GM12878 (cell line): ENCODE data around the gene PHKB. TPM values are rescaled to one million over a fixed set of nuclear protein-coding genes. Genes with fewer than 3 reads are reported as not detected.

Experiments
- ATAC-seq: fragments of 200-7000 bp; cut with Tn5 transposase; 3 replicates; pipeline ENCODE4 v1.9.1; 2020; ENCODE audit warnings: mild to moderate bottlenecking, moderate library complexity
- BruUV-seq: library from RNA; stranded (reverse); fragments of 400-500 nt; replicated peaks from 2 replicates; lab custom pipeline; 2021; lab: Mats Ljungman, UMichigan
- CTCF ChIA-PET: fragments of 300-600 bp; sonication (Branson Sonifier 250); formaldehyde crosslinking; extraction: SDS; loops from one replicate; lab custom pipeline; 2021; ENCODE audit warnings: inconsistent platforms; lab: Yijun Ruan, JAX
- POLR2A ChIA-PET: fragments of 350-600 bp; formaldehyde crosslinking; extraction: SDS; loops from one replicate; lab custom pipeline; 2021; ENCODE audit warnings: inconsistent platforms; lab: Charles Lee
- RAD21 ChIA-PET: fragments of 300-600 bp; sonication (Branson Sonifier 250); formaldehyde crosslinking; loops from one replicate; lab custom pipeline; 2023; ENCODE audit warnings: antibody characterized with exemption; ENCODE audit not compliant: unreplicated experiment; lab: Charles Lee
- SMC1A ChIA-PET: fragments of 300-600 bp; sonication (Branson Sonifier 250); formaldehyde crosslinking; loops from one replicate; lab custom pipeline; 2023; ENCODE audit not compliant: unreplicated experiment, uncharacterized antibody; lab: Charles Lee
- DNase-seq: peaks from one replicate; pipeline ENCODE4 v3.0.0-alpha.2; 2011; ENCODE audit warnings: low read depth, low spot score
- FAIRE-seq: peaks from 3 replicates; lab custom pipeline; 2011; peaks lifted over from hg19 to GRCh38; lab: Jason Lieb, UNC
- H2AFZ ChIP-seq: 2 replicates; pipeline ENCODE4 v1.6.0; 2011; ENCODE audit warnings: low read depth, low read length, control low read depth; ENCODE audit not compliant: control insufficient read depth
- H3K27ac ChIP-seq: 2 replicates; pipeline ENCODE4 v1.5.1; 2011; ENCODE audit warnings: control low read depth; ENCODE audit not compliant: control insufficient read depth, insufficient read depth
- H3K27me3 ChIP-seq, 2 experiments: replicated peaks in 1 of 2; 2 replicates each; pipeline versions ENCODE4 v1.6.0 to v1.6.1; 2011; ENCODE audit warnings: low read length in 1 of 2; ENCODE audit not compliant: control insufficient read depth in 2 of 2, insufficient read depth in 2 of 2
- H3K36me3 ChIP-seq, 2 experiments: 2 replicates each; pipeline ENCODE4 v1.5.1; 2011; ENCODE audit warnings: low read length in 1 of 2; ENCODE audit not compliant: control insufficient read depth in 2 of 2, insufficient read depth in 2 of 2
- H3K4me1 ChIP-seq: 2 replicates; pipeline ENCODE4 v1.6.1; 2011; ENCODE audit warnings: mild to moderate bottlenecking, low read length, moderate library complexity, mixed read lengths; ENCODE audit not compliant: control insufficient read depth, insufficient read depth
- H3K4me2 ChIP-seq: 2 replicates; pipeline ENCODE4 v1.6.0; 2011; ENCODE audit warnings: control low read depth; ENCODE audit not compliant: control insufficient read depth, insufficient read depth
- H3K4me3 ChIP-seq: fragments of 200-600 bp; sonication (generic); 2 replicates; pipeline ENCODE4 v1.5.1; 2016
- H3K79me2 ChIP-seq: 2 replicates; pipeline ENCODE4 v1.6.0; 2011; ENCODE audit warnings: low read length; ENCODE audit not compliant: control insufficient read depth, insufficient read depth
- H3K9ac ChIP-seq: 2 replicates; pipeline ENCODE4 v1.8.0; 2011; ENCODE audit warnings: low read length, control low read depth, mixed read lengths; ENCODE audit not compliant: control insufficient read depth, insufficient read depth
- H3K9me3 ChIP-seq: replicated peaks from 3 replicates; pipeline ENCODE4 v1.5.1; 2011; ENCODE audit warnings: mild to moderate bottlenecking, low read length; ENCODE audit not compliant: control insufficient read depth, insufficient read depth
- H4K20me1 ChIP-seq: 2 replicates; pipeline ENCODE4 v1.6.0; 2011; ENCODE audit not compliant: control insufficient read depth, insufficient read depth
- ASH2L ChIP-seq: fragments of 300-600, 200-600 bp; sonication (generic); IDR thresholded peaks from 2 replicates; pipeline ENCODE4 v1.6.1; 2017; ENCODE audit warnings: low read depth, mild to moderate bottlenecking, borderline replicate concordance
- CHD4 ChIP-seq: fragments of 200-600 bp; sonication (generic); IDR thresholded peaks from 2 replicates; pipeline ENCODE4 v1.6.1; 2016; ENCODE audit warnings: mild to moderate bottlenecking
- GABPA ChIP-seq: IDR thresholded peaks from 2 replicates; pipeline ENCODE4 v1.6.1; 2014; ENCODE audit warnings: antibody characterized with exemption, low read depth, mild to moderate bottlenecking, inconsistent platforms
- MLLT1 ChIP-seq: fragments of 450-650 bp; IDR thresholded peaks from 2 replicates; pipeline ENCODE4 v1.6.1; 2016; ENCODE audit warnings: mild to moderate bottlenecking
- NR2C1 ChIP-seq: fragments of 450-650 bp; IDR thresholded peaks from 2 replicates; pipeline ENCODE4 v1.6.1; 2017; ENCODE audit warnings: antibody characterized with exemption, mild to moderate bottlenecking, moderate library complexity
- POU2F2 ChIP-seq: IDR thresholded peaks from 3 replicates; pipeline ENCODE4 v1.6.1; 2011; ENCODE audit warnings: low read depth, mild to moderate bottlenecking, low read length, borderline replicate concordance
- ZNF274 ChIP-seq: IDR thresholded peaks from one replicate; pipeline ENCODE4 v1.8.0; 2011; ENCODE audit not compliant: insufficient read length, insufficient read depth
- WGBS: methylation state at CpG from one replicate; pipeline ENCODE4 v1.1.6; 2016; ENCODE audit warnings: low lambda C conversion rate; ENCODE audit not compliant: insufficient replicate concordance, insufficient coverage; ENCODE audit errors: missing lambda C conversion rate; 5-methylcytosine and 5-hydroxymethylcytosine counted together
- in situ Hi-C: fragments of 300-500 bp; cut with MboI; formaldehyde crosslinking; loops from 9 replicates; pipeline ENCODE4 v1.14.3; 2018; ENCODE audit warnings: mixed read lengths
- intact Hi-C: fragments of 100-400 bp; cut with micrococcal nuclease; formaldehyde crosslinking; loops from one replicate; pipeline ENCODE4 v1.14.2; 2022; ENCODE audit not compliant: unreplicated experiment
- polyA plus RNA-seq, 11 experiments: library from polyadenylated mRNA; depleted of rRNA in 4 of 11; unstranded in 6 of 11; stranded (reverse) in 5 of 11; fragments of >200 nt; fragmentation: Nextera tagmentation in 4 of 11; fragmentation: Illumina TruSeq in 1 of 11; extraction: Ambion mirVana in 4 of 11; extraction: Trizol in 1 of 11; gene quantifications; 1 replicate in 1 of 11; 2 replicates in 10 of 11; pipeline versions ENCODE4 v1.2.1 to v1.2.3, GENCODE V29; 2011 to 2016; ENCODE audit warnings: inconsistent platforms in 2 of 11, missing spikeins in 2 of 11, low read depth in 1 of 11
- total RNA-seq, 4 experiments: library from RNA; depleted of rRNA in 3 of 4; stranded (reverse); fragments of >200 nt in 3 of 4; fragmentation: Illumina TruSeq in 1 of 4; extraction: Trizol in 1 of 4; gene quantifications; 2 replicates each; pipeline versions ENCODE4 v1.2.1 to v1.2.3, GENCODE V29; 2013 to 2021
- TF ChIP-seq, protein P1 (sequence below): fragments of 450-650 bp; IDR thresholded peaks from 2 replicates; pipeline ENCODE4 v1.6.1; 2018; ENCODE audit warnings: mild to moderate bottlenecking, low read depth, moderate library complexity; ENCODE audit not compliant: partially characterized antibody

The PHKB gene
- total and polyA plus RNA-seq, 10 of the 15 experiments (the other 5 are each of a cell fraction or from before 2014, with no cell fraction given), result 14.2 to 65.6 (median 37.0) TPM

DNA sequence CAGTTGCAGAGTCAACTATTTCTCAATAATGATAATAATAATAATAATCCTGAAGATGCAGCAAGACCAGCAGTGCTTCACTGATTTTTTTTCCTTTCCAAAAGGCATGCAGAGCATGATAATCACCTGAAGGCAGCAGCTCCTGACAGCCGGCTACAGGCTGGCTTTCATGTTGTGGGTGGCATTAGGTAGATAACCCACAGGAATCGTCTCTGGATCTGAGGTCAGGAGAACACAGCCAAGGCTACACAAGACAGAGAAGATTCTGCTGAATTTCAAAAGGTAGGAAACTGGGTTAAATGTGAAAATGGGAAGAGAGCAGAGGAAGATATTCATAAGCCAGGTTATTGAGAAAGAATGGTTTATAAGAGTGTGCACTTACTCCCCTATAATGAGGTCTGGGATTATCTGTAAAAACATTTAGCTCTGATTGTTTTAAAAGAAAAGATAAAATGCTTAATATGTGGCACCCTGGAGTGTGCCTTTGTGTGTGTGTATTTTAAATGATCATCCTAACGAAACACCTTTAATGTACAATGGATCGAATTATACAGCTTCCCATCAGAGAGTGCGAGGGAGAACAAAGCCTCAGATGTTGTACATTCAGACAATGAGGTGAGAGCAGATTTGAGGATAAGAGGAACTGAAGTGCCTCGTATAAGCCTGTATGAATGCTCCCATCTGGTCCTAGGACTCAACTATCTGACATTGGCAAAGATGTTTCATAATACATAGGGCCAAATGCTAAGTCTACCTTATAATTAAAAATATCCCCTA lies 273.1 kb downstream of the PHKB start (continued):
- TF ChIP-seq, protein P1, sequence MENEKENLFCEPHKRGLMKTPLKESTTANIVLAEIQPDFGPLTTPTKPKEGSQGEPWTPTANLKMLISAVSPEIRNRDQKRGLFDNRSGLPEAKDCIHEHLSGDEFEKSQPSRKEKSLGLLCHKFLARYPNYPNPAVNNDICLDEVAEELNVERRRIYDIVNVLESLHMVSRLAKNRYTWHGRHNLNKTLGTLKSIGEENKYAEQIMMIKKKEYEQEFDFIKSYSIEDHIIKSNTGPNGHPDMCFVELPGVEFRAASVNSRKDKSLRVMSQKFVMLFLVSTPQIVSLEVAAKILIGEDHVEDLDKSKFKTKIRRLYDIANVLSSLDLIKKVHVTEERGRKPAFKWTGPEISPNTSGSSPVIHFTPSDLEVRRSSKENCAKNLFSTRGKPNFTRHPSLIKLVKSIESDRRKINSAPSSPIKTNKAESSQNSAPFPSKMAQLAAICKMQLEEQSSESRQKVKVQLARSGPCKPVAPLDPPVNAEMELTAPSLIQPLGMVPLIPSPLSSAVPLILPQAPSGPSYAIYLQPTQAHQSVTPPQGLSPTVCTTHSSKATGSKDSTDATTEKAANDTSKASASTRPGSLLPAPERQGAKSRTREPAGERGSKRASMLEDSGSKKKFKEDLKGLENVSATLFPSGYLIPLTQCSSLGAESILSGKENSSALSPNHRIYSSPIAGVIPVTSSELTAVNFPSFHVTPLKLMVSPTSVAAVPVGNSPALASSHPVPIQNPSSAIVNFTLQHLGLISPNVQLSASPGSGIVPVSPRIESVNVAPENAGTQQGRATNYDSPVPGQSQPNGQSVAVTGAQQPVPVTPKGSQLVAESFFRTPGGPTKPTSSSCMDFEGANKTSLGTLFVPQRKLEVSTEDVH, result no peak
- TF ChIP-seq ASH2L (no peak), NR2C1 (no peak), CHD4 (no peak)

- H3K36me3 ChIP-seq, result no peaks in the 10 kb centered on the region
- no peaks in the 10 kb centered on the region for H3K4me1 ChIP-seq
- no TSS peak for BruUV-seq
- H3K9ac ChIP-seq, result no peak overlapping the region
- no peak overlapping the region for H3K4me2 ChIP-seq
- ChIA-PET POLR2A (no interaction called here), CTCF (no interaction called here), SMC1A (interaction anchor here (1.1 kb wide), 1 partner anchor 33 kb away, joined by 3 read pairs; no protein-coding TSS in a partner anchor), RAD21 (no interaction called here)
- in situ Hi-C loops, result no loop called here
- ATAC-seq (no peak), FAIRE-seq (no peak), DNase-seq (no peak)
- intact Hi-C loops, result no loop called here
- no peak for TF ChIP-seq ZNF274
- no peak for TF ChIP-seq MLLT1
- no peak for TF ChIP-seq GABPA
- no peak for TF ChIP-seq POU2F2
- H3K79me2 ChIP-seq, result no peaks in the 10 kb centered on the region
- no peaks in the 10 kb centered on the region for H3K9me3 ChIP-seq
- no peaks in the 10 kb centered on the region for H4K20me1 ChIP-seq
- no peaks in the 10 kb centered on the region for H3K27me3 ChIP-seq
- 55% methylated on average over 4 of the region's 4 CpGs for WGBS
- H3K4me3 ChIP-seq, result no peak overlapping the region
- H3K27ac ChIP-seq, result no peak overlapping the region
- no peak overlapping the region for H2AFZ ChIP-seq
Observed at GRCh38 chr16:47734987-47735594, 274.0 kb downstream of the PHKB start.
